Osteoblast (primary cell): ENCODE measurements around the gene TM9SF3. TPM values are rescaled to one million over a fixed set of nuclear protein-coding genes. Genes with fewer than 3 reads are reported as not detected.

Source experiments
- DNase-seq: peaks from one replicate; pipeline ENCODE4 v3.0.0; 2011; ENCODE audit warnings: low spot score, mixed read lengths; ENCODE audit not compliant: insufficient read length; ENCODE audit errors: missing footprints
- H2AFZ ChIP-seq: 2 replicates; pipeline ENCODE4 v1.6.0; 2011; ENCODE audit warnings: mild to moderate bottlenecking, low read length
- H3K27ac ChIP-seq: 2 replicates; pipeline ENCODE4 v1.5.1; 2011; ENCODE audit warnings: mild to moderate bottlenecking, low read depth, low read length, moderate library complexity
- H3K27me3 ChIP-seq: 2 replicates; pipeline ENCODE4 v1.6.0; 2012; ENCODE audit warnings: mild to moderate bottlenecking, control low read depth, inconsistent platforms, low read length, moderate library complexity; ENCODE audit not compliant: insufficient read depth
- H3K36me3 ChIP-seq: 2 replicates; pipeline ENCODE4 v1.5.1; 2011; ENCODE audit warnings: mild to moderate bottlenecking, low read length, control low read depth, moderate library complexity; ENCODE audit not compliant: insufficient read depth
- H3K4me1 ChIP-seq: 2 replicates; pipeline ENCODE4 v1.5.1; 2011; ENCODE audit warnings: mild to moderate bottlenecking, low read length, control low read depth, moderate library complexity; ENCODE audit not compliant: insufficient read depth
- H3K4me2 ChIP-seq: 2 replicates; pipeline ENCODE4 v1.6.0; 2011; ENCODE audit warnings: mild to moderate bottlenecking, low read length; ENCODE audit not compliant: insufficient read depth
- H3K4me3 ChIP-seq: fragments of 200-600 bp; sonication (generic); 3 replicates; pipeline ENCODE4 v1.5.1; 2012; ENCODE audit warnings: mild to moderate bottlenecking, low read length, inconsistent platforms; ENCODE audit not compliant: insufficient read depth
- H3K79me2 ChIP-seq: 2 replicates; pipeline ENCODE4 v1.6.0; 2012; ENCODE audit warnings: mild to moderate bottlenecking, low read length, control low read depth, inconsistent platforms; ENCODE audit not compliant: insufficient read depth
- H3K9me3 ChIP-seq: 2 replicates; pipeline ENCODE4 v1.5.1; 2011; ENCODE audit warnings: low read depth, low read length, control low read depth
- H4K20me1 ChIP-seq: 2 replicates; pipeline ENCODE4 v1.6.0; 2012; ENCODE audit warnings: mild to moderate bottlenecking, low read length, control low read depth; ENCODE audit not compliant: insufficient read depth
- total RNA-seq: library from RNA; depleted of rRNA; stranded (reverse); fragments of >200 nt; gene quantifications from 2 replicates; pipeline ENCODE4 v1.2.3, GENCODE V29; 2012
- TF ChIP-seq, protein P1 (sequence below): IDR thresholded peaks from 2 replicates; pipeline ENCODE4 v1.5.1; 2011; ENCODE audit warnings: mild to moderate bottlenecking, low read depth, low read length, moderate library complexity; ENCODE audit errors: extremely low read depth

The TM9SF3 gene
- total RNA-seq, 1 donor, result 124 TPM

DNA sequence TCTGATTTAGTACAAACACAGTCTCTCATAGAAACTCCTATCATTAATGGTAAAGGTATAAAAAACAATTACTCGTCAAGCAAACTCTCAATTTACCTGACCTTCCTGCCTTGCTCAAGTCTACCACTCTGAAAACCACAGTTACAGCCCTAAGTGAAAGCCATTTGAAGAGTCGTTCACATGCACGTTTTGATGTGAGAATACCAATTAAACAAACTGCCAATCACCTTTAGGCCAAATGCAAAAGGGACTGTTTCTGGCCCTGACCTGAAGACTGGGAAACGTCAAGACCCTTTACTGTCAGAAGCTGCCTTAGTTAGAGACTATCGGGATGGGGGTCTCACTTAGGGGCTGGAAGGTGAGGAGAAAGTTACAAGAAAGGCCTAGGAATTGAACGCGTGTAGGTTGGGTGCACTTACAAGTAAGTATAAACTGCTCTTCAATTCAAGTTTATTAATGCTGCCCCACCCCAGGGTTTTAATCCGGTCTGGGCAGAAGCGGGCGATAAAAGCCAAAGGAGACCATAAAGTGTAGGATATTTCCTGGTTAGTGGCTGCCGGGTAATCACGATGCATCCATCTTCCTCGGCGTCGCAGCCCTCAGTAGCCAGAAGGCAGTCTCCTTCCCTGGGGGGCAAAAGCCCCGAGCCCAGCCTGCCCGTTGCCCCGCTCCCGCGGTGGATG is 935 bp downstream of the TM9SF3 start:
- no peaks in the 10 kb centered on the region for H3K27me3 ChIP-seq
- peak overlapping the region; percentile 94 for H3K4me3 ChIP-seq
- peaks cover 59% of the 10 kb centered on the region for H3K79me2 ChIP-seq
- no peaks in the 10 kb centered on the region for H3K9me3 ChIP-seq
- H3K4me1 ChIP-seq, result peaks cover 22% of the 10 kb centered on the region
- no peaks in the 10 kb centered on the region for H3K36me3 ChIP-seq
- H2AFZ ChIP-seq, result peak overlapping the region; percentile 64
- peak overlapping the region; percentile 85 for H3K4me2 ChIP-seq
- peaks cover 50% of the 10 kb centered on the region for H4K20me1 ChIP-seq
- DNase-seq, result peak; percentile 85
- TF ChIP-seq, protein P1, sequence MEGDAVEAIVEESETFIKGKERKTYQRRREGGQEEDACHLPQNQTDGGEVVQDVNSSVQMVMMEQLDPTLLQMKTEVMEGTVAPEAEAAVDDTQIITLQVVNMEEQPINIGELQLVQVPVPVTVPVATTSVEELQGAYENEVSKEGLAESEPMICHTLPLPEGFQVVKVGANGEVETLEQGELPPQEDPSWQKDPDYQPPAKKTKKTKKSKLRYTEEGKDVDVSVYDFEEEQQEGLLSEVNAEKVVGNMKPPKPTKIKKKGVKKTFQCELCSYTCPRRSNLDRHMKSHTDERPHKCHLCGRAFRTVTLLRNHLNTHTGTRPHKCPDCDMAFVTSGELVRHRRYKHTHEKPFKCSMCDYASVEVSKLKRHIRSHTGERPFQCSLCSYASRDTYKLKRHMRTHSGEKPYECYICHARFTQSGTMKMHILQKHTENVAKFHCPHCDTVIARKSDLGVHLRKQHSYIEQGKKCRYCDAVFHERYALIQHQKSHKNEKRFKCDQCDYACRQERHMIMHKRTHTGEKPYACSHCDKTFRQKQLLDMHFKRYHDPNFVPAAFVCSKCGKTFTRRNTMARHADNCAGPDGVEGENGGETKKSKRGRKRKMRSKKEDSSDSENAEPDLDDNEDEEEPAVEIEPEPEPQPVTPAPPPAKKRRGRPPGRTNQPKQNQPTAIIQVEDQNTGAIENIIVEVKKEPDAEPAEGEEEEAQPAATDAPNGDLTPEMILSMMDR, result no peak
- peak overlapping the region; percentile 96 for H3K27ac ChIP-seq

DNA sequence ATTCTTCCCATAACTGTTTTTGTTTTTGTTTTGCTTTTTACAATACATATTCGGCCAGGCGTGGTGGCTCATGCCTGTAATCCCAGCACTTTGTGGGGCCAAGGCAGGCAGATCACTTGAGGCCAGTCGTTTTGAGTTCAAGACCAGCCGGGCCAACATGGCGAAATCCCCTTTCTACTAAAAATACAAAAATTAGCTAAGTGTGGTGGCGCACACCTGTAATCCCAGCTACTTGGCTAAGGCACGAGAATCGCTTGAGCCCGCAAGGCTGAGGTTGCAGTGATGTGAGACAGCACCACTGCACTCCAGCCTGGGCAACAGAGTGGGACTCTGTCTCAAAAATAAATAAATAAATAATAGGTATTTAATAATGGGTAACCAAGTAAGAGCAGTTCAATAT is 2.3 kb downstream of the TM9SF3 start:
- H3K4me2 ChIP-seq, result peak overlapping the region; percentile 85
- H3K9me3 ChIP-seq, result no peaks in the 10 kb centered on the region
- peaks cover 22% of the 10 kb centered on the region for H3K4me1 ChIP-seq
- H3K36me3 ChIP-seq, result no peaks in the 10 kb centered on the region
- H4K20me1 ChIP-seq, result peaks cover 55% of the 10 kb centered on the region
- no peak for DNase-seq
- no peak overlapping the region for H3K27ac ChIP-seq
- TF ChIP-seq, protein P1, result no peak
- no peak overlapping the region for H2AFZ ChIP-seq
- no peaks in the 10 kb centered on the region for H3K27me3 ChIP-seq
- H3K79me2 ChIP-seq, result peaks cover 72% of the 10 kb centered on the region
- no peak overlapping the region for H3K4me3 ChIP-seq

DNA sequence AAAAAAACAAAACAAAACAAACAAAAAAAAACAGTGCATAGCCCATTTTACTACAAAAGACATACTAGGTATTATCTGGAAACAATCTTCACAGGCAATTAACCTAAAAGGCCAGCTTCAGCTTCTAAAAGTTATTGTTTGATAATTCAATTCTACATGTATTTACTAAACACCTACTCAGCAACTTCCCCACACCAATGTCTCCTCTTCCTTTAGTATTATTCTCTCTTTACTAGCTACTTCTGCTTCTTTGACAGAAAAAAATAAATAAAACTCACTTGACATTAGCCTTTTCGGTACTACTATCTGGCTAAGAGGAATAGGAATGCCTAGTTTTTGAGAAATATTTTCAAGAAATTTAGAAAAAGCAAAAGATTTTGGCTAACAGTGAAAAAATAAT is 2.8 kb downstream of the TM9SF3 start:
- peaks cover 56% of the 10 kb centered on the region for H4K20me1 ChIP-seq
- H3K36me3 ChIP-seq, result no peaks in the 10 kb centered on the region
- H3K27ac ChIP-seq, result no peak overlapping the region
- H3K4me1 ChIP-seq, result peaks cover 21% of the 10 kb centered on the region
- H3K4me2 ChIP-seq, result peak overlapping the region; percentile 85
- H3K27me3 ChIP-seq, result no peaks in the 10 kb centered on the region
- DNase-seq, result no peak
- no peak overlapping the region for H2AFZ ChIP-seq
- no peaks in the 10 kb centered on the region for H3K9me3 ChIP-seq
- TF ChIP-seq, protein P1, result no peak
- no peak overlapping the region for H3K4me3 ChIP-seq
- H3K79me2 ChIP-seq, result peaks cover 77% of the 10 kb centered on the region

DNA sequence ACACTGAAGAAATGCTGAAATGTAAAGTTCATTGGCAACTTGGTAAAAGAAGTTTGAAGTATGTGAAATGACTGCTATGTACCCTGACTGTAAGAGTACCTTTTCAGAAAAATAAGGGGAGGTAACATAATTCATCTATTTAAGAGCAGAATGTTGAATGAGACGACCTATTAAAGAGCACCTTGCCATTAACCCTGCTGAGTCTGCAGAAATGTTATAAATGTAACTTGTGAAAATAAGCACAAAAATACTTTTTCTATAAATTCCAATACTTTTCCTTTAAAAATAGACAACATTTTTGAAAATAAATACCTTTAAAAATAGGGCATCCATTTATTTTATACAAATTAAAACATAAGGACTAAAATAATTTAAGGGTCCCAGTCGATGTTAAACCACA is 7.7 kb downstream of the TM9SF3 start:
- peaks cover 4% of the 10 kb centered on the region for H3K4me1 ChIP-seq
- H3K79me2 ChIP-seq, result peaks cover 99% of the 10 kb centered on the region
- peaks cover 7% of the 10 kb centered on the region for H3K36me3 ChIP-seq
- no peak overlapping the region for H3K4me2 ChIP-seq
- DNase-seq, result no peak
- no peaks in the 10 kb centered on the region for H3K9me3 ChIP-seq
- H3K27me3 ChIP-seq, result no peaks in the 10 kb centered on the region
- H3K4me3 ChIP-seq, result no peak overlapping the region
- TF ChIP-seq, protein P1, result no peak
- H3K27ac ChIP-seq, result no peak overlapping the region
- peaks cover 64% of the 10 kb centered on the region for H4K20me1 ChIP-seq
- no peak overlapping the region for H2AFZ ChIP-seq
